ENCODE results near the gene ANKS1B. TPM values are rescaled to one million over a fixed set of nuclear protein-coding genes. Genes with fewer than 3 reads are reported as not detected.
"Not testable (repeated sequence)": the region's sequence is repeated elsewhere in the genome, so short reads cannot be mapped to it uniquely, and the experiment has no call there.

Gene ANKS1B
- total RNA-seq, 2 experiments from 2014 or later: not detected

DNA sequence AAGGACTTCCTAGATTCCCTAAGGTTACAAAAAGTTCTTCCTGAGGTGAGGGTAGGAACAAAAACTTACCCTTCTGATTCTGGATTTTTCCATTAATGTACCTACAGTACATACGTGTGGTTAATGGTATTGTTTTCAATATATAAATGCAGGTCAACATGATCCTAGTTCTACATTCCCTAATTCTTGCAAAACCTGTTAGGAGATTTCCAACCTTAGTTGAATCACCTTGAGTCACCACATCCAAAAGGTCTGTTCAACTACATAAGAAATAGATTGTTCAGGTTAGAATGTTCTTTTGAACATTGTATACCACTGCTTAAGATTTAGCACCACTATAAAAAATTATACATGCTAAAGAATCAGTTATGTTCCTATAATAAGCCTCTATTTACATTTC is 218.3 kb downstream of the ANKS1B start:
- no peak overlapping the region for H3K27ac Mint-ChIP-seq
- no peaks in the 10 kb centered on the region for H3K27me3 Mint-ChIP-seq (ENCODE audit: low read depth)
- H3K4me1 Mint-ChIP-seq (ENCODE audit: low read depth): no peaks in the 10 kb centered on the region
- CTCF ChIA-PET: no interaction called here
- intact Hi-C loops (cut with micrococcal nuclease): no loop called here
- no peaks in the 10 kb centered on the region for H3K36me3 Mint-ChIP-seq (ENCODE audit: low read depth)
- no peak for DNase-seq
- H3K4me3 Mint-ChIP-seq: no peak overlapping the region
- no peaks in the 10 kb centered on the region for H3K9me3 Mint-ChIP-seq

DNA sequence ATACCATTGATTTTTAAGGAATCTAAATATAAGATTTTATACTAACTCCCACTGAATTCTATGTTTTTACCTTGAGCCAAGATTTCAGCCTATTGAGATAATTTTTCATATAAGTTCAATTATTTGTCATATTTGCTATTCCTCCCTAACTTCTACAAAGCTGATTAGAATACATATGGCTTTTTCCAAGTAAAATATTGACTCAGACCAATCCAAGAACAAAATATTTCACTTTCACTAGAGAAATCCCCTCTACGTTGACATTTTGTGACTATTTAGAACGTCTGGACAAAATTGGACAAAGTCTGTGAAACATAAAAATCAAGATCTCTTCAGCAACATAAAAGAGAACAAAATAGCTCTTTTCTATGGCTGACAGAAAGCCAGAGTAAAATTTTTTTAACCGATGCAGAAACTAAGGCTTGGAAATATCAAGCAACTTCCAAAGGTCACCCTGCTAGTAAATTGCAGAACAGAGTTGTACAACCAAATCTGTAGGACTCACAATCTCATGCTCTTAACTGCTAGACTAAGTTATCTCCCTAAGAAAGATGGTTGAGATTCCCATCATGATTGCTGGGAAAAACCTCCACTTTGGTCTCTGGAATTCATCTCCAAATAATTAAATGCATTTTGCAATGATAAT is 219.1 kb downstream of the ANKS1B start:
- Mint-ChIP-seq H3K4me3 (no peak overlapping the region), H3K9me3 (no peaks in the 10 kb centered on the region), H3K36me3 (ENCODE audit: low read depth) (no peaks in the 10 kb centered on the region), H3K4me1 (ENCODE audit: low read depth) (no peaks in the 10 kb centered on the region), H3K27me3 (ENCODE audit: low read depth) (no peaks in the 10 kb centered on the region), H3K27ac (no peak overlapping the region)
- CTCF ChIA-PET: no interaction called here
- no peak for DNase-seq
- intact Hi-C loops (cut with micrococcal nuclease): no loop called here

DNA sequence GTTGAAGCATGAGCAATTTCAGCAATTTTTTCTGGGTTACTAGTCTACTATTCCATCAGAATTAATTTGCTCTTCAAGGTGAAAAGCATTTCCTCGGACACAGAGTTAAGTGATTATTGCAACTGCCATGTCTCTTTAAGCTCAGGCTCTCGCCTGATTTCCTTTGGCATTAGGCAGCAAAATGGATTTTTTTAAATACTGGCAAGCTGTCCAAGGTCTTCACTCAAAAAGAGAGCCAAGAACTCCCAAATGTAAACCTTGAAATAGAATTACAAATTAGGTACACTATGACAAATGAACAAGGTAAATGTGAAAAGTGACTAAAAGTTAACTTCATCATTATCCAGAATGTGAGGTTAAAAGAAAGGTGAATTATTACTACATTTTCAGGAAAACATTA is 225.3 kb downstream of the ANKS1B start:
- no peaks in the 10 kb centered on the region for H3K36me3 Mint-ChIP-seq (ENCODE audit: low read depth)
- no peaks in the 10 kb centered on the region for H3K27me3 Mint-ChIP-seq (ENCODE audit: low read depth)
- intact Hi-C loops (cut with micrococcal nuclease): no loop called here
- H3K27ac Mint-ChIP-seq: no peak overlapping the region
- no peaks in the 10 kb centered on the region for H3K4me1 Mint-ChIP-seq (ENCODE audit: low read depth)
- no peak for DNase-seq
- H3K4me3 Mint-ChIP-seq: no peak overlapping the region
- H3K9me3 Mint-ChIP-seq: peaks cover 2% of the 10 kb centered on the region
- CTCF ChIA-PET: no interaction called here

DNA sequence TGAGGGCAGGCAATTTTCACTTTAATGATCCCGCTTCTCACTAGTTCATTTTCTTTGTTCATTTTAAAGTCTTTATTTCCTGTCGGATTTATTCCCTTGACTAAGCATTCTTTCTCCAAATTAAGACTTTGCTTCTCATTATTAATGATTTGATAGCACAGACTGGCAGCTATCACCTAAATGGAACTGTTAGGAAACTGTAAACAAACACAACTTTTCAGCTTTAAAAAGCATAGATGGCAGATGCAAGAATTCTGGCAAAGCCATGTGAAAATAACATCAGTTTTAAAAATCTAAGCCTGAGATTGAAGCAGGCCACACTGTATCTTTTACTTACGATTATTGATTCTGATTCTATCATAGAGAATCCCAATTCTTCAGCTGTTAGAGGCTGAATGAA is 225.7 kb downstream of the ANKS1B start:
- H3K4me3 Mint-ChIP-seq: no peak overlapping the region
- no peak overlapping the region for H3K27ac Mint-ChIP-seq
- H3K27me3 Mint-ChIP-seq (ENCODE audit: low read depth): no peaks in the 10 kb centered on the region
- H3K36me3 Mint-ChIP-seq (ENCODE audit: low read depth): no peaks in the 10 kb centered on the region
- CTCF ChIA-PET: no interaction called here
- no peaks in the 10 kb centered on the region for H3K4me1 Mint-ChIP-seq (ENCODE audit: low read depth)
- H3K9me3 Mint-ChIP-seq: peaks cover 5% of the 10 kb centered on the region
- intact Hi-C loops (cut with micrococcal nuclease): no loop called here
- DNase-seq: no peak

DNA sequence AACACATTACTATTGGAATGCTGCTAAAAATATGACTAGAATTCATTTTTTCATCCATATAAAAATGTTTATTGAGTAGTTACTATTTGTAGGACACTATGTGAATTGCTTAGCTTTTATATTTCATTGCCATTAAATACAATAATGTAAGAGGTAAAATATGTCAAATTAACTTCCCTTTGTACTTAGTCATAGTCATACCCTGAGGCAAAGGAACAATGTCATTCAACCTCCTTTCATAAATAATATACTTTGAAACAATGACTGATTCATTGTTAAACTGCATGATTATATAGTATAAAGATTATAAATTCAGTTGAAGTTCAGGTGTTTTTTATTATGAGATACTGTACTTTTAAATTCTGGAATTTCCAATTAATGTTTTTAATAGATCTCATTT is 232.0 kb downstream of the ANKS1B start:
- Mint-ChIP-seq H3K36me3 (ENCODE audit: low read depth) (no peaks in the 10 kb centered on the region), H3K4me1 (ENCODE audit: low read depth) (no peaks in the 10 kb centered on the region), H3K27me3 (ENCODE audit: low read depth) (no peaks in the 10 kb centered on the region), H3K27ac (no peak overlapping the region), H3K9me3 (peaks cover 14% of the 10 kb centered on the region), H3K4me3 (no peak overlapping the region)
- intact Hi-C loops (cut with micrococcal nuclease): no loop called here
- no peak for DNase-seq
- CTCF ChIA-PET: no interaction called here

DNA sequence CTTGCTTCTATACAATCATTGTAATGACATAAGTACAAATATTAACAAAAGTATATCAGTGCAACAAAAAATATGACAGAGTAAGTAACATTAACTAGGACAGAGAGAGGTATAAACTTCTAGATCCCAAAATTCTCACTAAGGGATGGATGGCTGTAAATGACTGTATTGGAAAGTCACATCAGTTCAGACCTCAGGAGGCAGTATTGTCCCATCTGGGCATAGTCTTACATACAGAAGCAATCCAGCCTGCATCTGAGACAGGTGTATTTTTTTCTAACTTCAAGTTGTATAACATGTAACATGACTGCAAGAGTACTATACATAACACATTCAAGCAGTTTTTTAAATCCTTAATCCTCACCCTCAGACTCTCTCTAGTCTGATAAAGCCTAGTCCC is 238.2 kb downstream of the ANKS1B start:
- CTCF ChIA-PET: interaction anchor here (0.6 kb wide), 1 partner anchor 138 kb away, joined by 3 read pairs; no protein-coding TSS in a partner anchor
- DNase-seq: no peak
- H3K27me3 Mint-ChIP-seq (ENCODE audit: low read depth): no peaks in the 10 kb centered on the region
- H3K9me3 Mint-ChIP-seq: no peaks in the 10 kb centered on the region
- no peaks in the 10 kb centered on the region for H3K36me3 Mint-ChIP-seq (ENCODE audit: low read depth)
- no peak overlapping the region for H3K27ac Mint-ChIP-seq
- H3K4me1 Mint-ChIP-seq (ENCODE audit: low read depth): no peaks in the 10 kb centered on the region
- H3K4me3 Mint-ChIP-seq: no peak overlapping the region
- intact Hi-C loops (cut with micrococcal nuclease): no loop called here

DNA sequence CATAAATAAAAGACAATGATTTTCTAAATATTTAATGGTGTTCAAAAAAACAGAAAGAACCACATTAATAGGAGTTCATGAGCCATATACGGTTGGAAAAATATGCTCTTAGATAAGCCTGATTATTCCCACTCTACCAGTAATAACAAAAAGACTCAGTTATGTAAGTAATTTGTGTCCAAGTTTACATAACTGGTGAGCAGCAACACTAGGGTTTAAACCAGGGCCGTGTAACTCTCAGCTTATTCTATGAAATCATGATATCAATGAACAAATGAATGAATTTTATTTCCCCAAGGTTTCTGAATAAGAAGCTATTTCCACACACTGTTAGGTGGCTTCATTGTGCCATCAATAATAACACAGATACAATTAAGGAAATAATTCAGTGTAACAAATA is 238.8 kb downstream of the ANKS1B start:
- intact Hi-C loops (cut with micrococcal nuclease): no loop called here
- CTCF ChIA-PET: no interaction called here
- Mint-ChIP-seq H3K36me3 (ENCODE audit: low read depth) (no peaks in the 10 kb centered on the region), H3K4me1 (ENCODE audit: low read depth) (no peaks in the 10 kb centered on the region), H3K27me3 (ENCODE audit: low read depth) (no peaks in the 10 kb centered on the region), H3K9me3 (no peaks in the 10 kb centered on the region), H3K27ac (no peak overlapping the region), H3K4me3 (no peak overlapping the region)
- DNase-seq: no peak

DNA sequence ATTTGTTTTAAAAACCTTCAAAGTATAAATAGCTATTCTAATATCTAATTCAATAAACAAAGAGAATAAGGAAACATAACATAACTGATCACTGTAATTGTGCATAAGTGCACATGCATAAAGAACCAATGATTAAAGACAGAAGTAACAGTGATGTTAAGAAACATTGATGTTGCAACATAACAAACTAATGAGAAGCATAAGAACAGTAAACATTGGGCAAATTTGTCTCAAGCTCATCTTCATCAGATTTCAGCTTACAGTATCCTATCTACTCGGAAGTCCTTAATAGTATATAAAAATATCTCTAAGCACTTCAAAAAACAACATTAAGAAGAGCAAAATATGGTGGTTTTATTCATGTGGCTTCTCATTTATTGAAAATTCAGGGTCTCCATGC is 239.6 kb downstream of the ANKS1B start:
- H3K36me3 Mint-ChIP-seq (ENCODE audit: low read depth): no peaks in the 10 kb centered on the region
- H3K9me3 Mint-ChIP-seq: no peaks in the 10 kb centered on the region
- no peak overlapping the region for H3K27ac Mint-ChIP-seq
- no peak overlapping the region for H3K4me3 Mint-ChIP-seq
- H3K27me3 Mint-ChIP-seq (ENCODE audit: low read depth): no peaks in the 10 kb centered on the region
- DNase-seq: no peak
- no peaks in the 10 kb centered on the region for H3K4me1 Mint-ChIP-seq (ENCODE audit: low read depth)
- intact Hi-C loops (cut with micrococcal nuclease): no loop called here
- CTCF ChIA-PET: no interaction called here

DNA sequence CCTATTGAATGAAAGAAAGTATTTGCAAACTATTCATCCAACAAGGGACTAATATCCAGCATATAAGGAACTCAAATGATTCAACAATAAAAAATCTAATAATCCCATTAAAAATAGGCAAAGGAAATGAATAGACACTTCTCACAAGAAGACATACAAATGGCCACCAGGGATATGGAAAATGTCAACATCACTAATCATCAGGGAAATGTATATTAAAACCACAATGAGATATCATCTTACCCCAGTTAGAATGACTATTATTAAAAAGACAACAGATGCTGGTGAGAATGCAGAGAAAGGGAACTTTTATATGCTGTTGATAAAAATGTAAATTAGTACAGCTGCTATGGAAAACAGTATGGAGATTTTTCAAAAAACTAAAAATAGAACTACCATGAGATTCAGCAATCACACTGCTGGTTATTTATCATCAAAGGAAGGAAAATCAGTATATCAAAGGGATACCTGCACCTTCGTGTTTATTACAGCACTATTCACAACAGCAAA is 247.9 kb downstream of the ANKS1B start:
- no peak overlapping the region for H3K4me3 Mint-ChIP-seq
- H3K27me3 Mint-ChIP-seq (ENCODE audit: low read depth): no peaks in the 10 kb centered on the region
- no peaks in the 10 kb centered on the region for H3K9me3 Mint-ChIP-seq
- intact Hi-C loops (cut with micrococcal nuclease): no loop called here
- no peaks in the 10 kb centered on the region for H3K36me3 Mint-ChIP-seq (ENCODE audit: low read depth)
- H3K27ac Mint-ChIP-seq: no peak overlapping the region
- H3K4me1 Mint-ChIP-seq (ENCODE audit: low read depth): no peaks in the 10 kb centered on the region
- DNase-seq: no peak
- CTCF ChIA-PET: interaction anchor here (0.6 kb wide), 1 partner anchor 77 kb away, joined by 3 read pairs; no protein-coding TSS in a partner anchor

DNA sequence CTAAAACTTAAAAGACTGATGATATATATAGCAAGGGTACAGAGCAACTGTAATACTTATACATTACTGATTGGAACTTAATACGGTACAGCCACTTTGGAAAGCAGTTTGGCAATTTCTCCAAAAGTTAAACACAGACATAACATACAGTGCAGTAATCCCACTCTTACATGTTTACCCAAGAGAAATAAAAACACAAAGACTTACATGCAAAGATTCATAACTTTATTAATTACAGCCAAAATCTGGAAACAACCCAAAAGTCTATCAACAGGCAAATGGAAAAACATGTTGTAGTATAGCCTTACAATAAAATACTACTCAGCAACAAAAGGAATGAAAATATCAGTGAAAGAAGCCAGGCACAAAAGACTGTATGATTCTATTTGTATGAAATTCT is 252.6 kb downstream of the ANKS1B start:
- H3K27me3 Mint-ChIP-seq (ENCODE audit: low read depth): no peaks in the 10 kb centered on the region
- no peak overlapping the region for H3K4me3 Mint-ChIP-seq
- H3K4me1 Mint-ChIP-seq (ENCODE audit: low read depth): no peaks in the 10 kb centered on the region
- H3K27ac Mint-ChIP-seq: no peak overlapping the region
- intact Hi-C loops (cut with micrococcal nuclease): no loop called here
- peaks cover 8% of the 10 kb centered on the region for H3K9me3 Mint-ChIP-seq
- DNase-seq: no peak
- CTCF ChIA-PET: no interaction called here
- no peaks in the 10 kb centered on the region for H3K36me3 Mint-ChIP-seq (ENCODE audit: low read depth)

DNA sequence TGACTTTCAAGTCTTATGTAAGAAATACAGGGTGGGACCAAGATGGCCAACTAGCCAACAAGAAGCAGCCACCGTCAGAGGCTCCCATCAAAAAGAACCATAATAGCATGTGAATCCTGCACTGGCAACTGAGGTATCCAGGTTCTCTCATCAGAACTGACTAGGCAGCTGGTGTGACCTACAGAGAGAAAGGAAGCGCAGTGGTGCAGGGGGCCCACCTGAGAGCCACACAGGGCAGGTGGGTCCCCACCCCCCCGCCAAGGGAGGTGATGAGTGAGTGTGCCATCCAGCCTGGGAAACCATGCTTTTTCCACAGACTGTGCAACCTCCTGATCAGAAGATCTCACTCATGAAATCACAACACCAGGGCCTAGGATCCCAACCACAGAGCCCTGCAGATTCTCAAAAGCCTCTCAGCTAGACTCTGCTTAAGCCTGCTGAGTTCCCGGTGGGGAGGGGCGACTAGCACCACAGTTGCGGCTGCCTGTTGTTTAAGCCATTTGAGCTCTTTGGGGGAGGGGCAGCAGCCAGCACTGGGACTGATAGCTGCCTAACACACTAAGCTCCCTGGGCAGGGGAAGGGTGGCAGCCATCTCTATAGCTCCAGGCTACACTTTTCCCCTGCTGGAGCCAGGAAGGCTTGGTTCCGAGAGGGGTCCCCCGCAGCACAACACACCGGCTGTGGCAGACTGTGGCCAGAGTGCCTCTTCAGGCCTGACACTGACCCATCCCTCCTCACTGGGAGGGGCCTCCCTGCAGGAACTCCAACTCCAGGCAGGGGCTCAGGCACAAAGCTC is 261.8 kb downstream of the ANKS1B start:
- H3K4me3 Mint-ChIP-seq: no peak overlapping the region
- intact Hi-C loops (cut with micrococcal nuclease): no loop called here
- CTCF ChIA-PET: interaction anchor here (0.6 kb wide), 1 partner anchor 26 kb away, joined by 3 read pairs; no protein-coding TSS in a partner anchor
- DNase-seq: no peak
- H3K9me3 Mint-ChIP-seq: peaks cover 9% of the 10 kb centered on the region
- H3K4me1 Mint-ChIP-seq (ENCODE audit: low read depth): no peaks in the 10 kb centered on the region
- no peaks in the 10 kb centered on the region for H3K36me3 Mint-ChIP-seq (ENCODE audit: low read depth)
- no peaks in the 10 kb centered on the region for H3K27me3 Mint-ChIP-seq (ENCODE audit: low read depth)
- no peak overlapping the region for H3K27ac Mint-ChIP-seq

DNA sequence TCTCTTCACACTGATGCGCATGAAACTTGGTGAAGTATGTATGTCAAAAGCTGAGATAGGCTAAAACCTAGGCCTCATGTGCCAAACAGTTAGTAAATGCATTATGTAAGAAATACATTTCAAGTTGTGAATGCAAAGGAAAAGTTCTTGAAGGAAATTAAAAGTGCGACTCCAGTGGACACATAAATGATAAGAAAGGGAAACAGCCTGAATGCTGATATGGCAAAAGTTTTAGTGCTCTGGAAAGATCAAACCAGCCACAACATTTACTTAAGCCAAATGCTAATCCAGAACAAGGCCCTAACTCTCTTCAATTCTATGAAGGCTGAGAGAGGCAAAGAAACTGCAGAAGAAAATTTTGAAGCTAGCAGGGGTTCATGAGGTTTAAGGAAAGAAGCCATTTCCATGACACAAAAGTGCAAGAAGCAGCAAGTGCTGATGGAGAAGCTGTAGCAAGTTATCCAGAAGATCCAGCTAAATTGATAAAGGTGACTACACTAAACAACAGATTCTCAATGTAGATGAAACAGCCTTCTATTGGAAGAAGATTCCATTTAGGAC is 262.9 kb downstream of the ANKS1B start:
- no peaks in the 10 kb centered on the region for H3K4me1 Mint-ChIP-seq (ENCODE audit: low read depth)
- peaks cover 1% of the 10 kb centered on the region for H3K9me3 Mint-ChIP-seq
- H3K4me3 Mint-ChIP-seq: no peak overlapping the region
- no peak overlapping the region for H3K27ac Mint-ChIP-seq
- DNase-seq: no peak
- intact Hi-C loops (cut with micrococcal nuclease): no loop called here
- H3K27me3 Mint-ChIP-seq (ENCODE audit: low read depth): no peaks in the 10 kb centered on the region
- H3K36me3 Mint-ChIP-seq (ENCODE audit: low read depth): no peaks in the 10 kb centered on the region
- CTCF ChIA-PET: no interaction called here

DNA sequence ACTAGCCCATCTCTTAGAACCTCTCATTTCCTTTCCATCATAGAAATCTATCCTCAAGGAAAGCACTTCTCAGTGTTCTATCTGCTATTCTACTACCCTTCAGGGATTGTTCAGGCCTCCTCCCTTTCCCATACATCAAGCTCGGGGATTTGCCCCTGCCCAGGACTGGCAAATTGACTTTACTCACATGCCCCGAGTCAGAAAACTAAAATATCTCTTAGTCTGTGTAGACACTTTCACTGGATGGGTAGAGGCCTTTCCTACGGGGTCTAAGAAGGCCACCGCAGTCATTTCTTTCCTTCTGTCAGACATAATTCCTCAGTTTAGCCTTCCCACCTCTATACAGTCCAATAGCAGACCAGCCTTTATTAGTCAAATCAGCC is 264.7 kb downstream of the ANKS1B start:
- H3K4me1 Mint-ChIP-seq (ENCODE audit: low read depth); H3K9me3 Mint-ChIP-seq; H3K4me3 Mint-ChIP-seq; H3K36me3 Mint-ChIP-seq (ENCODE audit: low read depth); DNase-seq; H3K27me3 Mint-ChIP-seq (ENCODE audit: low read depth); intact Hi-C loops (cut with micrococcal nuclease); H3K27ac Mint-ChIP-seq; CTCF ChIA-PET: not testable (repeated sequence)

Data from activated naive CD4-positive, alpha-beta T cell treated with anti-CD3 and anti-CD28 coated beads for 36 hours (primary cell).